Mucosa of descending colon (tissue), 3 donors: ENCODE data around the gene YRDC. TPM values are rescaled to one million over a fixed set of nuclear protein-coding genes. Genes with fewer than 3 reads are reported as not detected.

Source experiments
- ATAC-seq: fragments of 200-7000 bp; cut with Tn5 transposase; one replicate; pipeline ENCODE4 v1.9.1; 2020; ENCODE audit warnings: mild to moderate bottlenecking, moderate library complexity
- DNase-seq, 3 donors: peaks; one replicate each; pipeline ENCODE4 v3.0.0-alpha.2; 2020
- H3K36me3 ChIP-seq: fragments of 200-600 bp; one replicate; pipeline ENCODE4 v1.8.0; 2021; ENCODE audit warnings: low read depth, mild to moderate bottlenecking
- H3K4me1 ChIP-seq: fragments of 200-600 bp; one replicate; pipeline ENCODE4 v1.8.0; 2021; ENCODE audit warnings: low read depth, mild to moderate bottlenecking
- H3K4me3 ChIP-seq: fragments of 200-600 bp; one replicate; pipeline ENCODE4 v1.8.0; 2021; ENCODE audit warnings: mild to moderate bottlenecking
- H3K9me3 ChIP-seq: fragments of 200-600 bp; one replicate; pipeline ENCODE4 v1.8.0; 2021; ENCODE audit warnings: mild to moderate bottlenecking
- CTCF ChIP-seq: fragments of 200-600 bp; IDR thresholded peaks from one replicate; pipeline ENCODE4 v1.8.0; 2022; ENCODE audit warnings: antibody characterized with exemption, mild to moderate bottlenecking
- intact Hi-C, 2 donors: fragments of 100-400 bp; cut with DNase I in 1 of 2; cut with micrococcal nuclease in 1 of 2; formaldehyde crosslinking; loops; one replicate each; pipeline versions ENCODE4 v1.11.0 to v1.11.1; 2022; cut with DNase I, micrococcal nuclease
- long read RNA-seq, 2 donors: library from polyadenylated mRNA; unstranded; transcript quantifications; one replicate each; pipeline ENCODE4 v2.0.0, GENCODE V29; 2019 to 2021
- total RNA-seq, 3 donors: library from RNA; stranded (reverse); fragmentation: NEBNext Ultra II Directional in 2 of 3; extraction: Animal tissue kit (Norgen Biotek cat#: 25700) in 2 of 3; gene quantifications; one replicate each; pipeline versions ENCODE4 v1.2.1 to v1.2.4, GENCODE V29; 2021 to 2023
- donor health status: DM: no; HTN: no; CAD: no; lungs with moderate emphysema.
- donor health status: DM: no; HTN: no; CAD: no.
- donor health status: DM: no; HTN: yes; CAD: no.

The YRDC gene
- 10 to 100 TPM; 13.3 to 13.9 (median 13.4) TPM for total RNA-seq
- long read RNA-seq, donor 1, transcript YRDC-201 (5 exons, 1,826 nt), result major isoform, 31 of 33 reads
- long read RNA-seq, donor 1, partial matches to known transcripts, result 1 of 33 reads
- long read RNA-seq, donor 1, other reads (novel, unspliced or antisense), result 1 of 33 reads
- long read RNA-seq, donor 2, partial matches to known transcripts, result 1 of 1 reads
- long read RNA-seq, donor 2, other reads (novel, unspliced or antisense), result 0 of 1 reads

GRCh38 chr1:37807555-37808368 is at the start of gene YRDC, which contains the start of gene C1orf122:
Gene YRDC, minus strand, starts transcription at chr1:37808208. Its CDS starts 28 bp downstream, at chr1:37808180.
Gene C1orf122, plus strand, starts transcription at chr1:37807790. Its CDS starts 615 bp downstream, at chr1:37808405.
- Histone ChIP-seq H3K4me1 (peaks cover 16% of the 10 kb centered on the region), H3K4me3 (peak within 1 kb of the TSS; percentile 76), H3K9me3 (no peaks in the 10 kb centered on the region), H3K36me3 (peaks cover 16% of the 10 kb centered on the region)
- peak; percentile 97 for DNase-seq
- intact Hi-C loops, result no loop called here
- peak; percentile 93 for ATAC-seq
- TF ChIP-seq CTCF, result no peak

DNA sequence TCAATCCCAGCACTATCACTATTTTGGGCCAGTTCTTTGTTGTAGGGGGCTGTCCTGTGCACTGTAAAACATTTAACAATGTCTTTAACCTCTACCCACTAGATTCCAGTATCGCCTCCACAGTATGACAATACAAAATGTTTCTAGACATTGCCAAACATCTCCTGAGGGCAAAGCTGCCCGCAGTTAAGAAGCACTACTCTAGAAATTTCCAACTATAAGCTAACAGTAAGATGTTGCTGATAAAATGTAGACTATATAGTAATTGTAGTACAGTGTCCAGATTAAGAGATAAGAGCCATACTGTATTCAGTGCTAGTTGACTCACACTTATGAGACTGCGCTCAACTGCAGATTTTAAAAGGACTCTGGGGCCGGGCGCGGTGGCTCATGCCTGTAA is 46.4 kb upstream of the YRDC start:
- intact Hi-C loops, result no loop called here
- Histone ChIP-seq H3K4me1 (peaks cover 26% of the 10 kb centered on the region), H3K9me3 (no peaks in the 10 kb centered on the region), H3K36me3 (no peaks in the 10 kb centered on the region), H3K4me3 (no peak overlapping the region)
- TF ChIP-seq CTCF, result no peak
- no peak for DNase-seq
- ATAC-seq, result no peak

DNA sequence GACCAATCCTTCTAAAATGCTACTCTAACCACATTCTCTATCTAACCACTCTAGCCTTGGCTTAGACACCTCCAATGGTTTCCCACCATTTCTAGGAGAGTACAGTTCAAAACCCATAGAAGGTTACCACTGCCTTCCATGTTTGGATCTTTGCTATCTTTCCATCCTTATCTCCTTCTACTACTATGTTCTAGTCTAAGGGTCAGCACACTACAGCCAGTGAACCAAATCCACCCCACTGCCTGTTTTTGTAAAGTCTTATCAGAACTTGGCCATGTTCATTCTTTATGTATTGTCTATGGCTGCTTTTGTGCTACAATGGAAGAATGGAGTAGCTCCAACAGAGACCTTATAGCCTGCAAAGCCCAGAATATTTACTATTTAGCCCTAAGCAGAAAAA is 45.1 kb upstream of the YRDC start:
- no peak for TF ChIP-seq CTCF
- H3K36me3 ChIP-seq, result no peaks in the 10 kb centered on the region
- peaks cover 19% of the 10 kb centered on the region for H3K4me1 ChIP-seq
- no peak overlapping the region for H3K4me3 ChIP-seq
- DNase-seq (no peak), ATAC-seq (no peak)
- intact Hi-C loops, result no loop called here
- H3K9me3 ChIP-seq, result no peaks in the 10 kb centered on the region

- intact Hi-C loops, result no loop called here
- TF ChIP-seq CTCF, result no peak
- no peaks in the 10 kb centered on the region for H3K9me3 ChIP-seq
- ATAC-seq (no peak), DNase-seq (no peak)
- H3K36me3 ChIP-seq, result no peaks in the 10 kb centered on the region
- H3K4me3 ChIP-seq, result no peak overlapping the region
- H3K4me1 ChIP-seq, result peaks cover 19% of the 10 kb centered on the region
Measured at GRCh38 chr1:37851782-37852210, 43.8 kb upstream of the YRDC start.

DNA sequence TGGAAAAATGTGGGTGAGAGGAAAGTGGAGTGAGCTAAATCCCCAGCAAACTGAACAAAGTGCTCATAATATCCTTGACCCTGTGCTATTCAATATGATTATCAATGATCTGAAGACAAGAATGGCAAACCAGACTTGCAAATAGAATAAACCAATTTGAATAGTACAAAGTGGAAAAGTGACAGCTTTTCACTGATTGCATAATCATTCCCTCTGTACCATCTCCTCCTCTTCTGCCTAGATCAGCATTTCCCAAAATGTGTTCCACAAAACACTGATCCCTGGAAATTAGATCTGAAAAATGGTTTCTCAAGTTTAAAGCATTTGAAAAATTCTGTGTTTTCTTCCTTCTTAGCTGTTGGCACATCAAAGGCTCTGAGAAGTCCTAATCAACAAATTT is 43.3 kb upstream of the YRDC start:
- H3K36me3 ChIP-seq, result no peaks in the 10 kb centered on the region
- TF ChIP-seq CTCF, result no peak
- intact Hi-C loops, result no loop called here
- no peak overlapping the region for H3K4me3 ChIP-seq
- H3K4me1 ChIP-seq, result peaks cover 13% of the 10 kb centered on the region
- DNase-seq (no peak), ATAC-seq (no peak)
- H3K9me3 ChIP-seq, result no peaks in the 10 kb centered on the region
